GM06990 (cell line): Measurements from ENCODE around the gene SHC1.
A peak's percentile ranks its signal among the peaks of the same experiment; 100 is the strongest.

ENCODE experiments used
- DNase-seq: peaks from one replicate; pipeline ENCODE4 v3.0.0-alpha.2; 2011; ENCODE audit not compliant: insufficient read length; ENCODE audit errors: extremely low read depth
- H3K27me3 ChIP-seq: replicated peaks from 2 replicates; pipeline ENCODE4 v1.6.0; 2011; ENCODE audit warnings: low read length; ENCODE audit not compliant: control insufficient read depth, insufficient read depth
- H3K36me3 ChIP-seq: 2 replicates; pipeline ENCODE4 v1.5.1; 2011; ENCODE audit warnings: low read length; ENCODE audit not compliant: control insufficient read depth, insufficient read depth
- H3K4me3 ChIP-seq: replicated peaks from 2 replicates; pipeline ENCODE4 v1.5.1; 2011; ENCODE audit warnings: low read depth, mild to moderate bottlenecking, control low read depth, low read length
- CTCF ChIP-seq: IDR thresholded peaks from 2 replicates; pipeline ENCODE4 v1.5.1; 2011; ENCODE audit warnings: low read length, control low read depth, mild to moderate bottlenecking, inconsistent platforms; ENCODE audit not compliant: insufficient read depth, poor library complexity, severe bottlenecking

SHC1 gene

GRCh38 chr1:154937085-154937987 lies 33.2 kb downstream of the SHC1 start:
- DNase-seq, result peak; percentile 91
- H3K36me3 ChIP-seq, result peaks cover 2% of the 10 kb centered on the region; the same call in 1 of the 2 replicates
- TF ChIP-seq CTCF, result no peak
- no peaks in the 10 kb centered on the region for H3K27me3 ChIP-seq
- peak overlapping the region; percentile 74 for H3K4me3 ChIP-seq

- no peaks in the 10 kb centered on the region for H3K27me3 ChIP-seq
- DNase-seq, result peak; percentile 96
- peak within 1 kb of the TSS; percentile 74 for H3K4me3 ChIP-seq
- H3K36me3 ChIP-seq, result peaks cover 6% of the 10 kb centered on the region
- TF ChIP-seq CTCF, result peak; percentile 64
These were observed 33.9 kb downstream of the SHC1 start, which contains the start of gene PMVK for GRCh38 chr1:154936555-154937084. PMVK (minus strand) TSS chr1:154936719; CDS start chr1:154936685, 34 bp downstream.

- peaks cover 8% of the 10 kb centered on the region for H3K36me3 ChIP-seq
- peak overlapping the region; percentile 74 for H3K4me3 ChIP-seq
- no peak for TF ChIP-seq CTCF
- H3K27me3 ChIP-seq, result no peaks in the 10 kb centered on the region
- no peak for DNase-seq
These were observed 34.6 kb downstream of the SHC1 start for GRCh38 chr1:154935749-154936554.

GRCh38 chr1:154934358-154934948 lies 36.1 kb downstream of the SHC1 start:
- peaks cover 10% of the 10 kb centered on the region for H3K36me3 ChIP-seq
- DNase-seq, result no peak
- no peaks in the 10 kb centered on the region for H3K27me3 ChIP-seq
- H3K4me3 ChIP-seq, result no peak overlapping the region
- TF ChIP-seq CTCF, result no peak

- Histone ChIP-seq H3K36me3 (peaks cover 19% of the 10 kb centered on the region), H3K4me3 (no peak overlapping the region), H3K27me3 (no peaks in the 10 kb centered on the region)
- DNase-seq, result no peak
- no peak for TF ChIP-seq CTCF
These were observed 38.5 kb downstream of the SHC1 start for GRCh38 chr1:154931940-154932487.
